Lower leg skin (tissue), 4 donors: Measurements from ENCODE around the gene SCPEP1. TPM values are rescaled to one million over a fixed set of nuclear protein-coding genes. Genes with fewer than 3 reads are reported as not detected.

Source experiments
- DNase-seq, 2 donors: peaks; one replicate each; pipeline ENCODE4 v3.0.0-alpha.2; 2019; ENCODE audit warnings: low spot score in 2 of 2
- H3K4me3 ChIP-seq: fragments of 200-600 bp; sonication (generic); 2 replicates; pipeline ENCODE4 v1.5.1; 2017; ENCODE audit warnings: mild to moderate bottlenecking, low read depth; ENCODE audit not compliant: poor library complexity, severe bottlenecking
- CTCF ChIP-seq, 3 donors: fragments of 450-650 bp; IDR thresholded peaks; one replicate each; pipeline ENCODE4 v1.5.1; 2016; ENCODE audit warnings: antibody characterized with exemption in 3 of 3, mild to moderate bottlenecking in 3 of 3, moderate library complexity in 2 of 3
- POLR2A ChIP-seq, 2 donors: fragments of 450-650 bp; IDR thresholded peaks; one replicate each; pipeline ENCODE4 v1.6.1; 2016 to 2017; ENCODE audit warnings: antibody characterized with exemption in 2 of 2, mild to moderate bottlenecking in 1 of 2, moderate library complexity in 1 of 2
- WGBS, 2 donors: methylation state at CpG; one replicate each; pipeline ENCODE4 v1.1.5; 2018; 5-methylcytosine and 5-hydroxymethylcytosine counted together
- intact Hi-C: fragments of 100-400 bp; cut with DNase I; formaldehyde crosslinking; loops from one replicate; pipeline ENCODE4 v1.15.0; 2023; ENCODE audit warnings: low total_unique reads
- total RNA-seq, 4 donors: library from RNA; depleted of rRNA; stranded (reverse); fragments of >200 nt; gene quantifications; one replicate each; pipeline ENCODE4 v1.1.0, GENCODE V29; 2016

SCPEP1 gene, protein sequence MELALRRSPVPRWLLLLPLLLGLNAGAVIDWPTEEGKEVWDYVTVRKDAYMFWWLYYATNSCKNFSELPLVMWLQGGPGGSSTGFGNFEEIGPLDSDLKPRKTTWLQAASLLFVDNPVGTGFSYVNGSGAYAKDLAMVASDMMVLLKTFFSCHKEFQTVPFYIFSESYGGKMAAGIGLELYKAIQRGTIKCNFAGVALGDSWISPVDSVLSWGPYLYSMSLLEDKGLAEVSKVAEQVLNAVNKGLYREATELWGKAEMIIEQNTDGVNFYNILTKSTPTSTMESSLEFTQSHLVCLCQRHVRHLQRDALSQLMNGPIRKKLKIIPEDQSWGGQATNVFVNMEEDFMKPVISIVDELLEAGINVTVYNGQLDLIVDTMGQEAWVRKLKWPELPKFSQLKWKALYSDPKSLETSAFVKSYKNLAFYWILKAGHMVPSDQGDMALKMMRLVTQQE
- 100 to 1,000 TPM in 2 of 4 donors, 10 to 100 TPM in 2; 88.3 to 173 (median 126) TPM for total RNA-seq

DNA sequence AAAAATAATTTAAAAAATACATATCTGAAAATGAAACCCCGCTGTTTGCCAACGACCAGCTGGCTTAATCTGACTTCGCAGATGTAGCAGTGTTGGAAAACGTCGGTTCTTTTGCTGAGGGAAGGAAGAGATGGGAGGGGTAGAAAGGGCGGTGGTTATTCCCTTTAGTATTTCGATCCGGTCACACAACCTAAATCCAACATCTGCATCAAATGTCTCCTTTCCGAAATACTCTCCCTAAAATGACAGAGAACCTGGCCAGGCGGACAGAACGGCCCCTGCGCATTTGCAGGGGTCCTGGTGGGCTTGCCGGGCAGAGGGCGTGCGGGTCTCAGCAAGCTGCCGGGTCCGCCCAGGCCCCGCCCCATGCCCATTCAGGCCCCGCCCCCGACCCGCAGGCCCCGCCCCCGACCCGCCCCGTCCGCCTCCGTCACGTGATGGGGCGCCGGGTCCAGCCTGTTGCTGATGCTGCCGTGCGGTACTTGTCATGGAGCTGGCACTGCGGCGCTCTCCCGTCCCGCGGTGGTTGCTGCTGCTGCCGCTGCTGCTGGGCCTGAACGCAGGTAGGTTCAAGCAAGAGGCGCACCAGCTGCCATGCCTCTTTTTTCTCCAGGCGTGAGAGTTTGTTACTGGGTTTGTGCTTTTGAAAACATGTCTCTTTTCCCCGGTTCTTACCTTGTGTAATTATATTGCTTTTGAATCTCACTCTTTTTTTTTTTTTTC is at the start of gene SCPEP1:
Gene SCPEP1 (plus strand): TSS at position 459 of the 723 bp plus-strand sequence. CDS start 29 bp downstream, at position 488.
- intact Hi-C loops = no loop called here
- peak within 1 kb of the TSS; percentile 16 for H3K4me3 ChIP-seq
- DNase-seq = peak; percentile 79 to 96
- WGBS, 2 donors = 0% methylated on average over 26 to 36 of the region's 42 CpGs
- TF ChIP-seq POLR2A (IDR thresholded peaks at IDR 0.05) (no peak), CTCF (IDR thresholded peaks at IDR 0.05) (no peak)

DNA sequence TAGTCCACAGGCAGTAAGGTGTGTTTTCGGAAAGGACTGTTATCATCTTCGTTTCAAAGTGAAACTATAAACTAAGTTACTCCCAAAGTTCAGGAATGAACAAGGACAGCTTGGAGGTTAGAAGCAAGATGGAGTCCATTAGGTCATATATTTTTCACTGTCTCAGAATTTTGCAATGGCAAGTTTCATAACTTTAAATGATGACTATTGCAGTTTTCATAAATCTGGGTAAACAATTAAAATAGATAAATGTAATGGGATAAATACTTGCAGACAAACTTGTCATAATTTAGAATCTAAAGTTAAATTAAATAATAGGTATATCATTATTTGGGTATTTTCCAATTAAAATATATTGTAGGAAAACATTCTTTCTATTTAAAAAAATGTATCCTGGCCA is 49.3 kb upstream of the SCPEP1 start:
- no peak for DNase-seq
- no peak for TF ChIP-seq POLR2A (IDR thresholded peaks at IDR 0.05)
- no peak for TF ChIP-seq CTCF (IDR thresholded peaks at IDR 0.05)
- intact Hi-C loops = no loop called here
- 96 to 97% methylated on average over 2 of the region's 2 CpGs for WGBS, 2 donors
- H3K4me3 ChIP-seq = no peak overlapping the region

GRCh38 chr17:56929362-56929969 is 48.5 kb upstream of the SCPEP1 start:
- TF ChIP-seq POLR2A (IDR thresholded peaks at IDR 0.05) = no peak
- intact Hi-C loops = no loop called here

DNA sequence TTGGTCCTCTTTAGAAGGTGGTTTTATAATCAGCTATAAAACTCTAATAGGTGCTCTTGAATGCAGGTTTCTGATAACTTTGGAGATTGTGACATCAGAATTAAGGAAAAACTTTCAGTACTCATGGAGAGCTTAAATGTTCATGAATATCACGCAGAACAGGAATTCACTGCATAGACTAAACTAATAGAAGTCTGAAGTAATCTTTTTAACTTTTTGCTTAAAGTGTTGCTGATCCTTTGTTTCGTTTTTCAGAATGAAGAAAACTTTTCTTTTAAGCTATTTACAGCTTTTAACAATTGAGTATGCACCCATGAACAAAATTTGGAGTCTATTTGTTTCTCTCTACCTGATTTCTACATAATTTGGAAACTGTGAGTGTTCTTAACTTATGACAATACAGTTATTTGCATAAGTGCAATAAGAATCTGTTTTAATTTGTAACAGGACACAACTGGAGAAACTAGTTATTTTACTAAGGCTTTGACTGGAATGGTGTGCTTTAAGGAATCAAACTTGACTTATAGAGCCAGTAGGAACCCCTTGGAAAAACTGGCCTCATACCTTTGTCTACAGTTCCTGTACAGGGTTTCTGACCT is 47.1 kb upstream of the SCPEP1 start:
- intact Hi-C loops = no loop called here
- TF ChIP-seq POLR2A (IDR thresholded peaks at IDR 0.05) (no peak), CTCF (IDR thresholded peaks at IDR 0.05) (no peak)
- H3K4me3 ChIP-seq = no peak overlapping the region
- DNase-seq = no peak
- 91 to 95% methylated on average over 2 of the region's 2 CpGs for WGBS, 2 donors

More at GRCh38 chr17:56929362-56929969, 48.5 kb upstream of the SCPEP1 start:
- DNase-seq = no peak
- H3K4me3 ChIP-seq = no peak overlapping the region

- no peak for DNase-seq
- H3K4me3 ChIP-seq = no peak overlapping the region
- intact Hi-C loops = no loop called here
- WGBS, 2 donors = 92 to 96% methylated on average over 8 of the region's 8 CpGs
- TF ChIP-seq CTCF (IDR thresholded peaks at IDR 0.05) (no peak), POLR2A (IDR thresholded peaks at IDR 0.05) (no peak)
Measured at GRCh38 chr17:56933151-56933745, 44.7 kb upstream of the SCPEP1 start.
